Smooth muscle cell (in vitro differentiated cells): ENCODE measurements around the gene TMEM245. TPM values are rescaled to one million over a fixed set of nuclear protein-coding genes. Genes with fewer than 3 reads are reported as not detected.

Source experiments
- DNase-seq: peaks from one replicate; lab custom pipeline; 2025; ENCODE audit not compliant: unreplicated experiment; lab: John Stamatoyannopoulos, UW
- H2AFZ ChIP-seq: fragments of 200-600 bp; sonication (generic); 2 replicates; pipeline ENCODE4 v1.6.0; 2016; ENCODE audit warnings: antibody characterized with exemption, low read depth, mild to moderate bottlenecking
- H3F3A ChIP-seq: fragments of 200-600 bp; sonication (generic); 2 replicates; pipeline ENCODE4 v1.6.0; 2017; ENCODE audit warnings: antibody characterized with exemption, low read depth
- H3K27ac ChIP-seq: fragments of 200-600 bp; sonication (generic); 2 replicates; pipeline ENCODE4 v1.5.1; 2016; ENCODE audit warnings: low read depth, mild to moderate bottlenecking
- H3K27me3 ChIP-seq: fragments of 200-600 bp; sonication (generic); 2 replicates; pipeline ENCODE4 v1.6.1; 2016; ENCODE audit warnings: low read depth, mild to moderate bottlenecking
- H3K36me3 ChIP-seq: fragments of 200-600 bp; sonication (generic); 2 replicates; pipeline ENCODE4 v1.5.1; 2016; ENCODE audit warnings: low read depth
- H3K4me1 ChIP-seq: fragments of 200-600 bp; sonication (generic); 2 replicates; pipeline ENCODE4 v1.5.1; 2016; ENCODE audit warnings: low read depth
- H3K4me2 ChIP-seq: fragments of 200-600 bp; sonication (generic); 2 replicates; pipeline ENCODE4 v1.6.0; 2016; ENCODE audit warnings: mild to moderate bottlenecking
- H3K4me3 ChIP-seq: fragments of 200-600 bp; sonication (generic); 2 replicates; pipeline ENCODE4 v1.5.1; 2016; ENCODE audit warnings: mild to moderate bottlenecking
- H3K79me2 ChIP-seq: fragments of 200-600 bp; sonication (generic); 2 replicates; pipeline ENCODE4 v1.6.0; 2016; ENCODE audit warnings: low read depth, mild to moderate bottlenecking
- H3K9ac ChIP-seq: fragments of 200-600 bp; sonication (generic); 2 replicates; pipeline ENCODE4 v1.6.0; 2016; ENCODE audit warnings: low read depth
- H3K9me3 ChIP-seq: fragments of 200-600 bp; sonication (generic); replicated peaks from 2 replicates; pipeline ENCODE4 v1.5.1; 2016; ENCODE audit warnings: low read depth
- H4K20me1 ChIP-seq: fragments of 200-600 bp; sonication (generic); 2 replicates; pipeline ENCODE4 v1.6.0; 2016; ENCODE audit warnings: low read depth
- CTCF ChIP-seq: fragments of 200-600 bp; sonication (generic); IDR thresholded peaks from 2 replicates; pipeline ENCODE4 v1.5.1; 2017; ENCODE audit warnings: borderline replicate concordance, mild to moderate bottlenecking, antibody characterized with exemption; ENCODE audit not compliant: insufficient read depth, poor library complexity, severe bottlenecking
- WGBS: methylation state at CpG from one replicate; pipeline ENCODE4 v1.1.7; 2016; ENCODE audit warnings: low lambda C conversion rate; 5-methylcytosine and 5-hydroxymethylcytosine counted together
- polyA plus RNA-seq: library from polyadenylated mRNA; unstranded; fragments of >200 nt; fragmentation: Nextera tagmentation; extraction: Ambion mirVana; gene quantifications from 2 replicates; pipeline ENCODE4 v1.2.1, GENCODE V29; 2016
- total RNA-seq: library from RNA; depleted of rRNA; stranded (reverse); fragments of >200 nt; gene quantifications from 2 replicates; pipeline ENCODE4 v1.2.3, GENCODE V29; 2014

The TMEM245 gene
- total and polyA plus RNA-seq, 2 experiments from 2014 or later: 16.3 to 39.7 TPM

GRCh38 chr9:108997112-108997511 is 122.6 kb downstream of the TMEM245 start:
- Histone ChIP-seq H3K27me3 (no peaks in the 10 kb centered on the region), H3K27ac (no peak overlapping the region), H3F3A (no peaks in the 10 kb centered on the region), H3K36me3 (no peaks in the 10 kb centered on the region), H3K9me3 (no peaks in the 10 kb centered on the region), H3K4me1 (no peaks in the 10 kb centered on the region), H4K20me1 (peaks cover 19% of the 10 kb centered on the region), H3K9ac (no peak overlapping the region), H3K79me2 (peaks cover 3% of the 10 kb centered on the region), H2AFZ (no peak overlapping the region), H3K4me3 (no peak overlapping the region), H3K4me2 (no peak overlapping the region)
- no peak for TF ChIP-seq CTCF
- 78% methylated on average over 1 of the region's 1 CpG for WGBS
- no peak for DNase-seq

- Histone ChIP-seq H4K20me1 (peaks cover 19% of the 10 kb centered on the region), H3K79me2 (peaks cover 3% of the 10 kb centered on the region), H3K4me3 (no peak overlapping the region), H3K27ac (no peak overlapping the region), H3K9me3 (no peaks in the 10 kb centered on the region), H3K4me1 (no peaks in the 10 kb centered on the region), H2AFZ (no peak overlapping the region), H3K36me3 (no peaks in the 10 kb centered on the region), H3F3A (no peaks in the 10 kb centered on the region), H3K27me3 (no peaks in the 10 kb centered on the region), H3K4me2 (no peak overlapping the region), H3K9ac (no peak overlapping the region)
- no peak for DNase-seq
- WGBS: 97% methylated on average over 1 of the region's 1 CpG
- no peak for TF ChIP-seq CTCF
Observed at GRCh38 chr9:108996643-108997042, 123.1 kb downstream of the TMEM245 start.

GRCh38 chr9:108994695-108995094 is 125.1 kb downstream of the TMEM245 start:
- Histone ChIP-seq H3K4me1 (no peaks in the 10 kb centered on the region), H3K27ac (no peak overlapping the region), H3K9me3 (no peaks in the 10 kb centered on the region), H3K36me3 (peaks cover 3% of the 10 kb centered on the region), H4K20me1 (peaks cover 10% of the 10 kb centered on the region), H3F3A (no peaks in the 10 kb centered on the region), H3K4me3 (no peak overlapping the region), H2AFZ (no peak overlapping the region), H3K79me2 (peaks cover 2% of the 10 kb centered on the region), H3K9ac (no peak overlapping the region), H3K27me3 (no peaks in the 10 kb centered on the region), H3K4me2 (no peak overlapping the region)
- 68% methylated on average over 2 of the region's 2 CpGs for WGBS
- TF ChIP-seq CTCF: no peak
- DNase-seq: no peak

- no peak for TF ChIP-seq CTCF
- WGBS: 66% methylated on average over 5 of the region's 5 CpGs
Observed at GRCh38 chr9:108991479-108991878, 128.3 kb downstream of the TMEM245 start.

More at GRCh38 chr9:108991479-108991878, 128.3 kb downstream of the TMEM245 start:
- Histone ChIP-seq H3K9me3 (no peaks in the 10 kb centered on the region), H3K4me3 (no peak overlapping the region), H2AFZ (no peak overlapping the region), H3K4me2 (no peak overlapping the region), H3K27ac (no peak overlapping the region), H3K27me3 (no peaks in the 10 kb centered on the region), H3K36me3 (peaks cover 3% of the 10 kb centered on the region), H3K9ac (no peak overlapping the region), H4K20me1 (no peaks in the 10 kb centered on the region), H3K4me1 (no peaks in the 10 kb centered on the region), H3F3A (no peaks in the 10 kb centered on the region), H3K79me2 (no peaks in the 10 kb centered on the region)
- DNase-seq: no peak
